ENCODE data around the gene UNC50.

The UNC50 gene

GRCh38 chr2:98608116-98608961, at the start of gene UNC50, which contains the start of gene COA5:
UNC50 (plus strand) TSS chr2:98608589; CDS start chr2:98609760, 1,171 bp downstream.
COA5 (minus strand) TSS chr2:98608512; CDS start chr2:98608405, 107 bp downstream.
- peak; percentile 48 for DNase-seq

GRCh38 chr2:98558852-98559530, 49.4 kb upstream of the UNC50 start:
- DNase-seq: no peak

- DNase-seq: no peak
These were observed 48.8 kb upstream of the UNC50 start for GRCh38 chr2:98559581-98559980.

- no peak for DNase-seq
These were observed 48.1 kb upstream of the UNC50 start for GRCh38 chr2:98560256-98560771.

GRCh38 chr2:98561018-98561417, 47.4 kb upstream of the UNC50 start:
- DNase-seq: no peak

GRCh38 chr2:98561902-98562695, 46.3 kb upstream of the UNC50 start:
- DNase-seq: no peak

GRCh38 chr2:98563394-98563793, 45.0 kb upstream of the UNC50 start:
- DNase-seq: no peak

GRCh38 chr2:98564541-98565132, 43.8 kb upstream of the UNC50 start:
- DNase-seq: no peak

GRCh38 chr2:98565286-98565860, 43.0 kb upstream of the UNC50 start:
- DNase-seq: no peak

- DNase-seq: no peak
These were observed 42.4 kb upstream of the UNC50 start for GRCh38 chr2:98565941-98566340.

GRCh38 chr2:98568161-98568956, 40.0 kb upstream of the UNC50 start:
- no peak for DNase-seq

- DNase-seq: no peak
These were observed 39.1 kb upstream of the UNC50 start for GRCh38 chr2:98569197-98569793.

- no peak for DNase-seq
These were observed 38.5 kb upstream of the UNC50 start for GRCh38 chr2:98569915-98570314.

GRCh38 chr2:98570356-98570755, 38.0 kb upstream of the UNC50 start:
- no peak for DNase-seq

- DNase-seq: no peak
These were observed 37.2 kb upstream of the UNC50 start for GRCh38 chr2:98571121-98571701.

- DNase-seq: no peak
These were observed 36.6 kb upstream of the UNC50 start for GRCh38 chr2:98571796-98572195.

- DNase-seq: no peak
These were observed 36.2 kb upstream of the UNC50 start for GRCh38 chr2:98572211-98572610.

GRCh38 chr2:98572676-98573075, 35.7 kb upstream of the UNC50 start:
- no peak for DNase-seq

GRCh38 chr2:98573426-98573825, 35.0 kb upstream of the UNC50 start:
- no peak for DNase-seq

- no peak for DNase-seq
These were observed 31.6 kb upstream of the UNC50 start for GRCh38 chr2:98576666-98577312.
